RCC 7860 (cell line): ENCODE data around the gene MARVELD3.
"Not testable (repeated sequence)": the region's sequence is repeated elsewhere in the genome, so short reads cannot be mapped to it uniquely, and the experiment has no call there.

ENCODE experiments used
- DNase-seq: peaks from one replicate; pipeline ENCODE4 v3.0.0-alpha.2; 2015; ENCODE audit warnings: low spot score
- FAIRE-seq: peaks from 2 replicates; lab custom pipeline; 2012; peaks lifted over from hg19 to GRCh38; lab: Jason Lieb, UNC

The MARVELD3 gene

DNA sequence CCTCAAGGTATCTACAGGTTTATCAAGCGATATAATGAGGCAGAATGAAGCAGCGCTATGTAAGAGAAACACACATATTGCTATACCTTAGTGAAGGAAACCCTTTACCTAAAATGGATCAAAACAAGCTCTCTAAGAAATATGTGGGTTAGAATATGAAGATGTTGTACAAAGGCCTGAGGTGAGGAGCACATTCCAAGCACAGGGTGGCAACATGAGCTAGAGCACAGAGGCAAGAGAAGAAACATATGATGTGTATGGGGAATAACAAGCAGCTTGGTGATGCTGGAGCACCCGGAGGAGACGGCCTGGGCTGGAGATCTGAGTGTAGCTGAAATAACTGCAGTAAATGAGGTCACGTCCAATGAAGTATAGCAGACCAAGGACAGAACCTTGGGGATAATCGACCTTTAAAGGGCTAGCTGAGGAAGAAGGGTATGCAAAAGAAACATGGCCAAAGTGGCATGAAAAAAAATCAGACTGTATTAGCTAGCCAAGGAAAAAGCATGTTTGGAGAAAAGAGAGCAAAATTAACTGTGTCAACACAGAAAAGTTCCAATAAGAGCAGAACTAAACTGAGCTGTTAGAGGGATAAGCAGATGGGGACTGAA lies 44.0 kb downstream of the MARVELD3 start:
- FAIRE-seq (no peak), DNase-seq (no peak)

DNA sequence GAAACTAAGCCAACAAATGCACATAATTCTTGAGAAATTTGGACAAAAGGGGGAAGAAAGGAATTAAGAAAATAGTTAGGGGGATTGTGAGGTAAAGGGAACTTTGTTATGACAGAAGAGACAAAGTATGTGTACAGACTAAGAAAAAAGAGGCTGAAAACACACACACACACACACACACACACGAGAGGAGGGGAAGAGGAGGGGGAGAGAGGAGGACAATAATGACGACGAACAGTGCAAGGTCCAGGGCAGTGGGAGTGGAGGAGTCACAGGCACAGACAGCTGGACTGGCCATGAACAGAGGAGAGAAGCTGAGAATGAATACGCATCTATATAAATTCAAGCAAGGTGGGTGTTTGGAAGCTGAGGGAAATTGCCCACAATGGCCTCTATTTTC lies 44.6 kb downstream of the MARVELD3 start:
- FAIRE-seq: no peak

DNA sequence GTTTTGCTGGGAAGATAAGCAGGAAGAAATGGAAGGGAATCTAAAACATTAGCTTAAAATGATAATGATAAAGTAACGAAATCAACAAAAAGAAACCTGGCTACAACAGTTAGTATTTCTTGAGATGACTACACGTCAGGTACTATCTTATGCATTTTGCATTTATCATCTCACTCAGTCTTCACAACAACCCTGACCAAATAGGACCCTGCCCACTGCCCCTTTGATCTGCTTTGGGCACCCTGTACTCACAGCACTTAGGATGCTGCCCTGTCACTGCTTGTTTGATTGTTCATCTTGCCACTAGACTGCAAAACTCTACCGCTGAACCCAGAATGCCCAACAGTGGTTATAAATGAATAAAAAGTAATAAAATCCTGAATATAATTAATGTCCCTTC lies 45.2 kb downstream of the MARVELD3 start:
- DNase-seq: no peak
- no peak for FAIRE-seq

More for the DNA sequence above, 44.6 kb downstream of the MARVELD3 start:
- no peak for DNase-seq

DNA sequence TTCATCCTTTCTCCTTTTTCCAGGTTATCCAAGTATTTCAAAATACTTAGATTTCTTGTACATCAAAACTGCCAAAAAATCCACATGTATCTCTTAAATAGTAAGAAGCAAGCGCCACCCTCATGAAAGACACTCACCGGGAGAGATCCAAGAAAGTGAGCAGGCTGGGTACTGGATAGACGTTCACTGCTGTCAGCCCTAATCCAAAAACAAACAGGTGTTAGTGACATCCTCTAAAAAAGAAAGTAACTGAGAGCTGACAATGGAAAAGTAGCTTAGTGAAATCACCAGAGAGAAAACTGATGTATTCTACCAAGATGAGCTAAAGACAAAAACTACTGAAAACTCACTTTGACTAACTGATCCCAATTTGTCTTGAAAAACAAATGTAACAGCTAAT lies 46.1 kb downstream of the MARVELD3 start:
- no peak for FAIRE-seq
- DNase-seq: no peak

DNA sequence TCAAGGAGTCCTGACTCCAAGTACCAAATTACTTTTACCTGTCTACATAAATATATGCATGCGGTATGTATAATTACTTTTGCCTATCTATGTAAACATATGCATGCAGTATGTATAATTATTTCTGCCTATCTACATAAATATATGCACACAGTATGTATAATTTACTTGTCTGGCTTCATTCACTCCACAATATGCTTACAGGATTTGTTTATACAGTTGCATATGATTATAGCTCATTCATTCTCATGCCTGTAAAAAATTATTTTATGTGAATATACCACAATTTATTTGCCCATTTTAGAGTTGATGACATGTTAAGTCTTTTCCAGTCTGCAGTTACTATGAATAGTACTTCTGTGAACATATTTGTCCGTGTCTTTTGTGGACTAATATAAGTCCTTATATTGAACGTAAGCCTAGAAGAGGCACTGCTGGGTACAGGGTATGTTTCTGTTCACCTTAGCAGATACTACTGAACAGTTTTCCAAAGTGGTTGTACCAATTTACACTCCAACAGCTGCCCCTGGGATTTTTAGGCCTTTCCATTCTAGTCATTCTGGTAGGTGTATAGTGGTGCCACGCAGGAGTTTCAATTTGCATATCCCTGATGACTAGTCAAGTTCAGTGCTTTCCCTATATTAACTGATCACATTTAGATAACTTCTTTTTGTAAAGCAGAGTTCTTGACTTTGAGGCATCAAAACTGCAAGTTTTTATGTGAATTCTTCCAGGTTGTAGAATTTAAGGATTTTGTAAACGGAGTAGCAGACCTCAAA lies 47.0 kb downstream of the MARVELD3 start:
- no peak for FAIRE-seq
- no peak for DNase-seq

DNA sequence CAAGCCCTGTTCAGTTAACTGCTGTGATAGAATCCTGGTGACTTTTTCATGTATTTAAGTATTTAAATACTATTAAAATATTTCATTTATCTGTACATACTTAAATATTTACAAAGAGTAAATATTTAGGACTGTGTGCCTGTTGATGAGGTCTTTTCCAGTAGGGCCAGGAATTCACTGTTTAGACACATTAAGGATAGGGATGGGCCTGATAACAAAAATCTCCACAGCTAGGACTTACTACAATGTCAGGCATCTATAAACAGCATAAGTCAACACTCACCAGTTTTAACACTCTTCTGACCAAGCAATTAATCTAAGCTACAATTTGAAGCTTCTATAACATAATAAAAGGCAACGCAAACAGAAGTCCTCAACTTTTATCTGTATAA lies 47.6 kb downstream of the MARVELD3 start:
- DNase-seq (no peak), FAIRE-seq (no peak)

DNA sequence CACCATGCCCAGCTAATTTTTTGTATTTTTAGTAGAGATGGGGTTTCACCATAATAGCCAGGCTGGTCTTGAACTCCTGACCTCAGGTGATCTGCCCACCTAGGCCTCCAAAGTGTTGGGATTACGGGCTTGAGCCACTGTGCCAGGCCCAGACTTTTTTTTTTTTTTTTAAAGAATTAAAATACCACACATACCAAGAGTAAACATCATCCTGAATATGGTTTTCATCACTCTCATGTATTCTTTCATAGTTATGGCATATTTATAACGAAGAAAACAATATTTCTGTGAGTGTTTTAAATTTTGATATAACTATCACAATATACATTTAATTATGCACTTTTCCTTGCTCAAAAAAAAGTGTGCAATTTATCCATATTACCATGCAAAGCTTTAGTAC lies 48.2 kb downstream of the MARVELD3 start:
- no peak for DNase-seq
- FAIRE-seq: no peak

DNA sequence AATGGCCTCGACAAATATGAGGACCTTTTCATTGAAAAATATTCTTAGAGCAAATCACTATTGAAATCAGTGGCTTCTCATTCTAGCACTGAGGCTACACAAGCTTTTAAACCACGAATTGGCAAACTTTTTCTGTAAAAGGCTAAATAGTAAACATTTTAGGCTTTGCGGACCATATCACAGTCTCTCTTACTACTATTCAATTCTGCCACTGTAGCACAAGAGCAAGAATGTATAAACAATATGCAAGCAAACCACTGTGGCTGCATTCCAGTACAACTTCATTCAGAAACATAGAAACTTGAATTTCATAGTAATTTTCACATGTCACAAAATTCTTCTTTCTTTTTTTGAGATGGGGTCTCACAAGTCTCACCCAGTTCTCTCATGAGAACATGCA lies 49.4 kb downstream of the MARVELD3 start:
- DNase-seq (no peak), FAIRE-seq (no peak)

DNA sequence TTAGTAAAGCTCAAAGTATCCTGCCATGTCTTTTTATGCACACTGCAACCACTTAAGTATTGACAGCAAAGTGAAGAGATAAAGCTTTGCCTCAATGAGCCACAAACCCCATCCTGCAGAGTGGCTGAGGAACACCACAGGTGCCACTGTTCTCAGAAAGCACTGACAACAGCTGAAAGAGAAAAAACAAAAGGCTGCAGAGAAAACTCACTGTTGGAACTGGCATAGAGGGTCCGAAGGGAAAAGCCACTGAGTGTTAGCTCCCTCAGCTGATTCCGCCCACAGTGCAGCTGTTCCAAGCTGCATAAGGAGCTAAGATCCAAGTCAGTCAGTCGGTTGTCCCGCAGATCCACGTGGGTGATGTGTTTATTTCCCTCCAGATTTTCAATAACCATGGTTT lies 50.3 kb downstream of the MARVELD3 start:
- no peak for DNase-seq

DNA sequence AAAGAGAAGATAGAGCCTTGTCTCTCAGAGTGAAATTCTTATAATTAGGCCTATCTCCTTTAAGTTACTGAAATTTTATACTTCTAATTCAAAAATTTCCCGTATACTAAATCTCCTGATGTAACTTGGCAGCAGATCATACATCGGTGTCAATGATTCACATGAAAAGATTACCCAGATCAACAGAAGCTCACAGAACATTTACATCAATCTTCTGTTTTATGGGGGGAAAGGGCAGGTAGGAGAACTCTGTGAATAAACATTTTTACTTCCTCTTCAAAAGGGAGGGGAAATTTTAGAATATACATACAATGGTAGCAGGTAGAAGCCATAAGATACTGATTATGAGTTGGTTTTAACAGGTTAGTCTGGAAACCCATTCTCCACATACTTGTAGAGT lies 55.4 kb downstream of the MARVELD3 start:
- DNase-seq: no peak
- no peak for FAIRE-seq

More for the DNA sequence above, 50.3 kb downstream of the MARVELD3 start:
- no peak for FAIRE-seq

DNA sequence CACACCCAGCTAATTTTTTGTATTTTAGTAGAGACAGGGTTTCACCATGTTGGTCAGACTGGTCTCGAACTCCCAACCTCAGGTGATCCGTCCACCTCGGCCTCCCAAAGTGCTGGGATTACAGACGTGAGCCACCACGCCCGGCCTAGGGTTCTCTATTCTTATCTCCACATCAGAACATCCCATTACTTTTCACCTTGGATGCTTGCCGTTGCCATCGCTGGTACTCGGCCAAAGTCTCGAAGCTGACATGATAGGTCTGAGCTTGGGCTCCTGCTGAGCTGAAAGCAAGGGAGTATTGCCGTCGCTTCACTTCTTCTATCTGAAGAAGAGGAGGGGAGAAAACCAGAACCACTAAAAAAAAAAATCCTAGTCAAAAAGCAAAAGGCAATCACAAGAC lies 58.3 kb downstream of the MARVELD3 start:
- not testable (repeated sequence) for DNase-seq

More for the DNA sequence above, 58.3 kb downstream of the MARVELD3 start:
- FAIRE-seq: not testable (repeated sequence)
